Measurements from ENCODE around the gene STIM2. TPM values are rescaled to one million over a fixed set of nuclear protein-coding genes. Genes with fewer than 3 reads are reported as not detected.

Gene STIM2
- total and polyA plus RNA-seq, 10 of the 15 experiments (the other 5 are each of a cell fraction or from before 2014, with no cell fraction given): 4.7 to 41.5 (median 16.9) TPM

DNA sequence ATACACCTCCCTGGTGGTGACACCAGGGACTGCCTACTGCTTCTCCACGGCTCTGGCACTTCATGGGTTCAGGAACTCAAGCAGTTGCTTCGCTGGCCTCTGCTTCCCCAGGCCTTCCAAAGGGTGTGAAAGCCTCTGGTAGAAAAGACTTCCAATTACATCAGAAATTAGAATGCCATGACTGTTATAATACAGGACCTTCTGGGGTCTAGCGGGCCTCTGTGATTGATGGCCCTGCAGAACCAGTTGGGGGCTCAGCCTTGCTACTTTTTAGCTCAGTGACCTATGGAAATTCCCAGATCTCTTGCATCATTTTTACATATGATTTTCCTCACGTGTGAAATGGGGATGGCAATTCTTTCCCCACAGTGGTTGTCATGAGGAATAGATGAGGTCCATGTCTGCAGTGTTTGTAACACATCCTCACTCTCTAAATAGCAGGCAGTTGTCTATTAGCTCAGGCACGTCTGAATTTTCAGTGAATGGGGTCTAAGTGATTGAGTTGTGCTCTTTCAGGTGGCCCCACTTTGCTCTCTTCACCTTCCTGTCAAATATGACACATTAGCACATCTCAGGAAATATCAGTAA is 198.3 kb downstream of the STIM2 start:
- TF ChIP-seq ZNF24 (IDR thresholded peaks at IDR 0.05): no peak
- no peak for TF ChIP-seq SMC3 (IDR thresholded peaks at IDR 0.05; ENCODE audit: borderline replicate concordance, low read length)
- TF ChIP-seq, protein P1, sequence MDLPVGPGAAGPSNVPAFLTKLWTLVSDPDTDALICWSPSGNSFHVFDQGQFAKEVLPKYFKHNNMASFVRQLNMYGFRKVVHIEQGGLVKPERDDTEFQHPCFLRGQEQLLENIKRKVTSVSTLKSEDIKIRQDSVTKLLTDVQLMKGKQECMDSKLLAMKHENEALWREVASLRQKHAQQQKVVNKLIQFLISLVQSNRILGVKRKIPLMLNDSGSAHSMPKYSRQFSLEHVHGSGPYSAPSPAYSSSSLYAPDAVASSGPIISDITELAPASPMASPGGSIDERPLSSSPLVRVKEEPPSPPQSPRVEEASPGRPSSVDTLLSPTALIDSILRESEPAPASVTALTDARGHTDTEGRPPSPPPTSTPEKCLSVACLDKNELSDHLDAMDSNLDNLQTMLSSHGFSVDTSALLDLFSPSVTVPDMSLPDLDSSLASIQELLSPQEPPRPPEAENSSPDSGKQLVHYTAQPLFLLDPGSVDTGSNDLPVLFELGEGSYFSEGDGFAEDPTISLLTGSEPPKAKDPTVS (IDR thresholded peaks at IDR 0.05; ENCODE audit: low read depth, low read length): no peak
- no peak for TF ChIP-seq RFX5 (IDR thresholded peaks at IDR 0.05; ENCODE audit: low read depth, low read length)
- no peak for TF ChIP-seq CHD1 (IDR thresholded peaks at IDR 0.05; ENCODE audit: low read depth, low read length)
- no peak for TF ChIP-seq NFXL1 (IDR thresholded peaks at IDR 0.05; ENCODE audit: borderline replicate concordance)
- TF ChIP-seq SMAD5 (IDR thresholded peaks at IDR 0.05; ENCODE audit: low read depth): no peak
- no peak for TF ChIP-seq DPF2 (IDR thresholded peaks at IDR 0.05)
- TF ChIP-seq, protein P2, sequence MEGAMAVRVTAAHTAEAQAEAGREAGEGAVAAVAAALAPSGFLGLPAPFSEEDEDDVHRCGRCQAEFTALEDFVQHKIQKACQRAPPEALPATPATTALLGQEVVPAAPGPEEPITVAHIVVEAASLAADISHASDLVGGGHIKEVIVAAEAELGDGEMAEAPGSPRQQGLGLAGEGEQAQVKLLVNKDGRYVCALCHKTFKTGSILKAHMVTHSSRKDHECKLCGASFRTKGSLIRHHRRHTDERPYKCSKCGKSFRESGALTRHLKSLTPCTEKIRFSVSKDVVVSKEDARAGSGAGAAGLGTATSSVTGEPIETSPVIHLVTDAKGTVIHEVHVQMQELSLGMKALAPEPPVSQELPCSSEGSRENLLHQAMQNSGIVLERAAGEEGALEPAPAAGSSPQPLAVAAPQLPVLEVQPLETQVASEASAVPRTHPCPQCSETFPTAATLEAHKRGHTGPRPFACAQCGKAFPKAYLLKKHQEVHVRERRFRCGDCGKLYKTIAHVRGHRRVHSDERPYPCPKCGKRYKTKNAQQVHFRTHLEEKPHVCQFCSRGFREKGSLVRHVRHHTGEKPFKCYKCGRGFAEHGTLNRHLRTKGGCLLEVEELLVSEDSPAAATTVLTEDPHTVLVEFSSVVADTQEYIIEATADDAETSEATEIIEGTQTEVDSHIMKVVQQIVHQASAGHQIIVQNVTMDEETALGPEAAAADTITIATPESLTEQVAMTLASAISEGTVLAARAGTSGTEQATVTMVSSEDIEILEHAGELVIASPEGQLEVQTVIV (IDR thresholded peaks at IDR 0.05; ENCODE audit: borderline replicate concordance, partially characterized antibody): no peak
- no peak for TF ChIP-seq JUND (IDR thresholded peaks at IDR 0.05; ENCODE audit: low read depth, low read length)
- TF ChIP-seq RB1 (IDR thresholded peaks at IDR 0.05; ENCODE audit: borderline replicate concordance): no peak
- no peak for TF ChIP-seq BHLHE40 (IDR thresholded peaks at IDR 0.05; ENCODE audit: borderline replicate concordance in 1 of 2, low read depth in 2 of 2, low read length in 1 of 2)
- TF ChIP-seq, protein P3, sequence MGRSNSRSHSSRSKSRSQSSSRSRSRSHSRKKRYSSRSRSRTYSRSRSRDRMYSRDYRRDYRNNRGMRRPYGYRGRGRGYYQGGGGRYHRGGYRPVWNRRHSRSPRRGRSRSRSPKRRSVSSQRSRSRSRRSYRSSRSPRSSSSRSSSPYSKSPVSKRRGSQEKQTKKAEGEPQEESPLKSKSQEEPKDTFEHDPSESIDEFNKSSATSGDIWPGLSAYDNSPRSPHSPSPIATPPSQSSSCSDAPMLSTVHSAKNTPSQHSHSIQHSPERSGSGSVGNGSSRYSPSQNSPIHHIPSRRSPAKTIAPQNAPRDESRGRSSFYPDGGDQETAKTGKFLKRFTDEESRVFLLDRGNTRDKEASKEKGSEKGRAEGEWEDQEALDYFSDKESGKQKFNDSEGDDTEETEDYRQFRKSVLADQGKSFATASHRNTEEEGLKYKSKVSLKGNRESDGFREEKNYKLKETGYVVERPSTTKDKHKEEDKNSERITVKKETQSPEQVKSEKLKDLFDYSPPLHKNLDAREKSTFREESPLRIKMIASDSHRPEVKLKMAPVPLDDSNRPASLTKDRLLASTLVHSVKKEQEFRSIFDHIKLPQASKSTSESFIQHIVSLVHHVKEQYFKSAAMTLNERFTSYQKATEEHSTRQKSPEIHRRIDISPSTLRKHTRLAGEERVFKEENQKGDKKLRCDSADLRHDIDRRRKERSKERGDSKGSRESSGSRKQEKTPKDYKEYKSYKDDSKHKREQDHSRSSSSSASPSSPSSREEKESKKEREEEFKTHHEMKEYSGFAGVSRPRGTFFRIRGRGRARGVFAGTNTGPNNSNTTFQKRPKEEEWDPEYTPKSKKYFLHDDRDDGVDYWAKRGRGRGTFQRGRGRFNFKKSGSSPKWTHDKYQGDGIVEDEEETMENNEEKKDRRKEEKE (IDR thresholded peaks at IDR 0.05): no peak
- no peak for TF ChIP-seq PAX8 (IDR thresholded peaks at IDR 0.05)
- no peak for TF ChIP-seq SMARCA5 (IDR thresholded peaks at IDR 0.05)
- no peak for TF ChIP-seq RAD51 (IDR thresholded peaks at IDR 0.05)
- Histone ChIP-seq H3K36me3 (ENCODE audit: control insufficient read depth in 2 of 2, insufficient read depth in 2 of 2, low read length in 1 of 2) (no peaks in the 10 kb centered on the region), H3K4me3 (no peak overlapping the region), H3K4me2 (ENCODE audit: control insufficient read depth, insufficient read depth) (no peak overlapping the region), H4K20me1 (ENCODE audit: control insufficient read depth, insufficient read depth) (no peaks in the 10 kb centered on the region), H3K27ac (ENCODE audit: control insufficient read depth, insufficient read depth) (no peak overlapping the region), H3K79me2 (ENCODE audit: control insufficient read depth, insufficient read depth, low read length) (no peaks in the 10 kb centered on the region), H2AFZ (ENCODE audit: control insufficient read depth, low read depth, low read length) (no peak overlapping the region), H3K4me1 (ENCODE audit: control insufficient read depth, insufficient read depth, low read length) (no peaks in the 10 kb centered on the region), H3K9ac (ENCODE audit: control insufficient read depth, insufficient read depth, low read length) (no peak overlapping the region), H3K27me3 (replicated peaks in 1 of 2; ENCODE audit: control insufficient read depth in 2 of 2, insufficient read depth in 2 of 2, low read length in 1 of 2) (peaks cover 0 to 3% of the 10 kb centered on the region in 2 experiments; a peak in 1 of 4 replicates), H3K9me3 (replicated peaks; ENCODE audit: control insufficient read depth, insufficient read depth, low read length) (no peaks in the 10 kb centered on the region)
- ChIA-PET CTCF (interaction anchor here (1.1 to 2.0 kb wide), 3 partner anchors 11 to 315 kb away, joined by 3 to 7 read pairs (median 3); no protein-coding TSS in a partner anchor), RAD21 (ENCODE audit: unreplicated experiment) (no interaction called here), POLR2A (no interaction called here), SMC1A (ENCODE audit: uncharacterized antibody, unreplicated experiment) (no interaction called here)
- in situ Hi-C loops (cut with MboI) (no loop called here), intact Hi-C loops (cut with micrococcal nuclease; ENCODE audit: unreplicated experiment) (no loop called here)
- FAIRE-seq (no peak), ATAC-seq (no peak), DNase-seq (ENCODE audit: low read depth, low spot score) (no peak)
- BruUV-seq (replicated peaks): no TSS peak
- 5% methylated on average over 5 of the region's 5 CpGs for whole genome bisulfite sequencing (ENCODE audit: insufficient coverage, insufficient replicate concordance, low lambda C conversion rate, missing lambda C conversion rate)

All from GM12878 (cell line).